HG03175 (cell line): Measurements from ENCODE around the gene ATP2B3.

Source experiments
- ATAC-seq: cut with Tn5 transposase; IDR thresholded peaks from one replicate; pipeline ENCODE4 v1.9.1; 2021; ENCODE audit warnings: mild to moderate bottlenecking, moderate library complexity; ENCODE audit not compliant: unreplicated experiment

ATP2B3 gene

DNA sequence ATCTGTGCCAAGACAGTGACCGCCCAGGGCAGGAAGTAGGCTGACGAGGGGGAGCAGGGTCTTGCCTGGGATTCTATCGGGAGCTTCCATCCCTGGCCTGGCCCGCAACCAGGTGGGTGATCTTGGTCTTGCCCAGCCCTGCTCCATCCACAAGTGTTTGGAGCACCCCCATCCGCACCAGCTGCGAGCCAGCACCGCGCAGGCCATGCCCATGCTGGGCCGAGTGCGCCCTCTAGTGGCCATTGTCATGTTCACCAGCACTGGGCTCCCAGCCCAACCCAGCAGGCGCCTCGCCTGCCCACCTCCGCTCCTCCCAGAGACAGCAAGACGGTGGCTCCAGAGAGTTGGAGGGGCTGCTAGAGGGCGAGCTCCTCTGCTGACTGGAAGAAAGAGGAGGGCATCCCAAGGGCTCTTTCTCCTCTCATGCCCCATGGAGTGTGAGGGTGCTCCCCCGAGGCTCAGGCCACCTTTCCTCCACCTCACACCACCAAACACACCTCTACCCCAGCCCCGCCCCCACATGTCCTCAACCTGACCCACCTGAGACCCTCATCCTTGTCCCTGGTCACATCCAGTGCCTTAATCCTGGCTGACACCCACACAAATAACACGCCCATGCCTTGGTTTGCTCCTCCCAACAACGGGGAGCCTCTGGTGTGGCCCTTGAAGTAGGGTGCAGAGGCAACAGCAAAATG, 9.8 kb upstream of the ATP2B3 start:
- peak; percentile 77 for ATAC-seq

DNA sequence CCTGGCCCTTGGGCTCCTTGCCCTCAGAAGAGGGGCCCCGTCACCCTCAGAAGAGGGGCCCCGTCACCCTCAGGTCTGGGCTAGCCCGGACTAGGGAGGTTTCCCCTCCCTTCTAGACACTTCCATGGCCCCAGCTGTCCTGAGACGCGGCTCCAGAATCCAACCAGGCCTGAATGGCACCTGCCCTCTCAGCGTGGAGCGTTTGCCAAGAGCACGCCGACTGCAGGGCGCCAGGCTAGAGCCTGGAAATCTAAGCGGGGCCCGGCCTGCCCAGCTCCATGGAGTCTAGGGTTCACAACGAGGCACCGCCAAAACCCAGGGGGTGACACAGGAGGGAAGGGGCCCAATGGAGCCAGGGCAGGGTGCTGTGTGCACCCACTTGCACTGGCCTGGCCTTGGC, 7.8 kb upstream of the ATP2B3 start:
- no peak for ATAC-seq

DNA sequence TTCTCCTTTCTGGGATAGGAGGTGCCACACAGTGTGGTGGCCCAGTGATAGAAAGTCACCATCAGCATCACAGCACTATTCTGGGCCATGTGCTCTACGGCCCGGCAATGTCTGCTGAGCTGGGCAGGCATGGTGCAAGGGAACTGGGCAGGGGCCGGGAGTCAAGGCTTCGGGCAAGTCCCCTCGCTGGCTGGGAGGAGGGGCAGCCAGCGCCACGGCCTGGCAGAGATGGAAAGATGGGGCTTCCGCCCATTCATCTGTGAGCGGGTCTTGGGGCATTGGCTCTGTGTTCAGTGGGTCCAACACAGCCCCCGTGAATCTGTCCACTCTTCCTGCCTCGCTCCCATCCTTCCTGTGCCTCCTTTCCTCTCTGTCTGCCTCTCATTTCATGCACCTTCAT, 7.1 kb upstream of the ATP2B3 start:
- ATAC-seq = no peak

DNA sequence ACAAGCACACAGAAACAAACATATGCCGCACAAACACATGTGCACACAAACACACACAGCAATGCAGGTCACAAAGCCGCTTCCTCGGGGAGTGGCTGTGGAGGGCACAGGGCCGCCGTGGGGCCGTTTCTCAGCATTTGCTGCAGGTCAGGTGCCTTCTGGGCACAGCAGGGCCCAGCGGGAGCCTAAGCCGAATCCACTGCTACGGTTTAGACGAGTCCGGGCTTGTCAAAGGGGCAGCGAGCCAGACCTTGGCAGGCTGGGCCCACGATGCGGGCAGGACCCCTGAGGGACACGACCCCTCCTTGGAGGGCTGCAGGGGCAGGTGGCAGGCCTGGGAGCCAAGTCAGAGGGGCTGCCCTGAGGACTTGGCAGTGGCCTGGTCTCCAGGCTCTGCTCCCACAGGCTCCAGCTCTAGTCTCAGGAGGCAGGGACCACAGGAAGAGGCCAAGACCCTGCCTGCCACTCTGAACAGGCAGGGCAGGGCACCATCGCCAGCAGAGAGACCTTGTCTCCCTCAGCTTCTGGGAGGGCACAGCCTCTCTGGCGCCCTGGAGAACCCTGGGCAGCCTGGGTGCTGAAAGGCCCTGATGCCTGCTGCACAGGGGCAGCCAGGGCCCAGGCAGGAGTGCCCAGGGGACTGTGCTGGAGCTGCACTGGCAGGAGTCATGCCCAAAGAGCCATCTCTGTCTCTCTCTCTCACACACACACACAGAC, 5.5 kb upstream of the ATP2B3 start:
- no peak for ATAC-seq

DNA sequence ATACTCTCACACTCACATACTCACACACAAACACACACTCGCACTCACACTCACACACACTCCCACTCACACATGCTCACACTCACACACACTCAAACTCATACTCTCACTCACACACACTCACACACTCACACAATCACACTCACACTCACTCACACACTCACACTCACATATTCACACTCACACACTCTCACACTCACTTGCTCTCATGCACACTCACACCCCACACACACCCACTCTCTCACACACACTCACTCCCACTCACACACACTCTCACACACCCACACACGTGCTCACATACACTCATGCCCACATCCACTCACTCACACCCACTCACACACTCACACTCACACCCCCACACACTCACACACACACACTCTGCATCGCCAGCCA, 4.9 kb upstream of the ATP2B3 start:
- ATAC-seq = no peak

DNA sequence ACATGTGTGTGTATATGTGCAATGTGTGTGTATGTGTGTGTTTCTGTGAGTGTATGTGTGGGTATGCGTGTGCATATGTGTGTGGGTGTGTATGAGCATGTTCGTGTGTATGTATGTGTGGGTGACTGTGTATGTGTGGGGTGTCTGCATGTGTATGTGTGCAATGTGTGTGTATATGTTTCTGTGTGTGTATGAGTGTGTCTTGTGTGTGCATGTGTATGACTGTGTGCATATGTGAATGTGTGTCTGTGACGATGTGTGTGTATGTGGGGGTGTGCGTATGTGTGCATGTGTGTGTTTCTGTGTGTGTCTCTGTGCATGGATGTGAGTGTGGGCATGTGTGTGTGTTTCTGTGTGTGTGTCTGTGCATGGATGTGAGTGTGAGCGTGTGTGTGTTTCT, 4.2 kb upstream of the ATP2B3 start:
- no peak for ATAC-seq

DNA sequence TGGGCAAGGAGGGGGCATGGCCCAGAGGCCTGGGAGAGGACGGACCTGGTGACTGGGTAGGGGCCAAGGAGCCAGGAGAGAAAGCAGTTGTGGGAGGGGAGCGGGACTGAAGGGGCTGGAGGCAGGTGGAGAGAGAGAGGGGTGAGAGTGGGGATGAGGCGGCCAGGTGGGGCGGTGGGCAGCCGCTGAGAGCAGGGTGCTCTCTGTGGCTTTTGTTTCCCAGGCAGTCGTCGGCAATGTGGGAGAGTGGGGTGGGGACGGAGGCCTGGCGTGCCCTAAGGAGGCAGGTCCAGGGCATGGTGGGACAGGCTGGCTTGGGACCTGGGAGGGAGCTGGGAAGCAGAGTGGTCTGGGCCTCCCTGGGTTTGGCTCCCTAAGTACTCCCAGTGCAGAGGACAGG, 3.2 kb upstream of the ATP2B3 start:
- no peak for ATAC-seq

DNA sequence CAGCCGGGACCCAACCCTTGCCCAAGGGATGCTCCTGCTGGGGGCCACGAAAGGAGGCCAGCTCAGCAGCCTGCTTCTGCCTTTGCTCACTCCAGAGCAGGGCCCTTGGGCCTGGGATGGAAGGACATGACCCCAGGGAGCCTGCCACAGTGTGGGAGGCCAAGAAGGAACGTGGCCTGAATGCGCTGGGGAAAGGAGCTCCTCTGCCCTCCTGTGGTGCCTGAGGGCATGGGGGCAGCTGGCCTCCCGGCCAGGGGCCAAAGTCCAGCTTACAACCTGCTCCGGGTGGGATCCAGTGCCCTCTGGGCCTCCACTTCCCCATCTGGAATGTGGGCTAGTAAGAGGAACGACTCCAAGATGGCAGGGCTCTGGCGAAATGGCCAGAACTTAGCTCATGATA, 2.0 kb upstream of the ATP2B3 start:
- no peak for ATAC-seq

DNA sequence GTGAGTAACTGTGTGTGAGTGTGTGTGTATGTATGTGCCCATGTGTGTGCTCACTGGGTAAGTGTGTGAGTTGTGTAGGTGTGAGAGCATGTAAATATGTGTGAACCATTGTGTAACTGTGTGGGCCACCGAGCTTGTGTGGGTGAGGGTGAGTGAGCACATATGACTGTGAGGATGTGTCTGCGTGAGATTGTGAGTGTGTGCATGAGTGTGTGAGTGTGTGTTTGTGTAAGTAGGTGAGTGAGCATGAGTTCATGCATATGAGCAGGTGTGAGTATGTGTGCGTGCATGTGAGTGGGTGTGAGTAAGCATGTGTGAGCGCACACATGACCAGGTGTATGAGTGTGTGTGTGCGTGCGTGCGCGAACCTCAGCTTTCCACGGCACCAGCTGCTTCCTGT, 1.4 kb upstream of the ATP2B3 start:
- no peak for ATAC-seq

DNA sequence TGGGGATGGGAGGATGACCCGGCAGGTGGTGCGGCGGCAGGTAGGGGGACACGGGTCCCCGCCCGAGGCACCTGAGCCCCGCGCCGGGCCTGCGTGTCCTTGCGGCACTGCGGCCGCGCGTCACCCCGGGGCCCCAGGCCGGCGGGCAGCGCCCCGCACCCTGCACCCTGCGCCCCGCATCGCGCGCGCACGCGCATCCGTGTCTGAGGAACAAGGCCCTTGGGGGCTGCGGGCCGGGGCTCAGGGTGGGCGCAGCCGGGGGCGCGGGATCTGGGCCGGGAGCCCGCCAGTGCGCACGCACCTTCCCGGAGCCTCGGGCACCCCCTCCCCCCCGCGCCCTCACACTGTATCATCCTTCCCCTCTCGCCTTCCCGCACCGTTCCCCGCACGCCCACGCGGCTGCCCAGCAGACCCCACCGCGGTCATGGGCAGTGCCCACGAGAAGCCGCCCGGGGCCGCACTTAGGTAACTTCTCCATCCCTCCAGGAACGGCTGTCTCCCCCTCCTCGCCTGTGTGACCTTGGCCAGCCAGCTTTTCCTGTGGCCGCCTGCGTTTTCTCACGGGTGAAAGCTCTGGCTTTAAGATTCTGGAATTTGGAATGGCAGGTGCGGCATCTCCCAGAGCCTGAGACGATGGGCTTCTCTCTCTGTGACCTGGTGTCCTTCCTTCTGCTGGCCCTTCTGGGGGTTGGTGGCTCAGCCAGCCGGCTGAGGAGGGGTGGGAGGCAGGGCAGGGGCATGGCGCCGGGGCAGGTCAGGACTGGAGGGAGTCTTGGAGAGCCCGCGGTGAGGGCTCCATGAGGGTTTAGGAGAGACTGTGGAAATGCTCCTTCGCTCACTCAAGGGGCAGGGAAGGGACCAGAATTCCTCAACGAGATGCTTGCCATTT, 748 bp downstream of the ATP2B3 start:
- ATAC-seq = no peak

DNA sequence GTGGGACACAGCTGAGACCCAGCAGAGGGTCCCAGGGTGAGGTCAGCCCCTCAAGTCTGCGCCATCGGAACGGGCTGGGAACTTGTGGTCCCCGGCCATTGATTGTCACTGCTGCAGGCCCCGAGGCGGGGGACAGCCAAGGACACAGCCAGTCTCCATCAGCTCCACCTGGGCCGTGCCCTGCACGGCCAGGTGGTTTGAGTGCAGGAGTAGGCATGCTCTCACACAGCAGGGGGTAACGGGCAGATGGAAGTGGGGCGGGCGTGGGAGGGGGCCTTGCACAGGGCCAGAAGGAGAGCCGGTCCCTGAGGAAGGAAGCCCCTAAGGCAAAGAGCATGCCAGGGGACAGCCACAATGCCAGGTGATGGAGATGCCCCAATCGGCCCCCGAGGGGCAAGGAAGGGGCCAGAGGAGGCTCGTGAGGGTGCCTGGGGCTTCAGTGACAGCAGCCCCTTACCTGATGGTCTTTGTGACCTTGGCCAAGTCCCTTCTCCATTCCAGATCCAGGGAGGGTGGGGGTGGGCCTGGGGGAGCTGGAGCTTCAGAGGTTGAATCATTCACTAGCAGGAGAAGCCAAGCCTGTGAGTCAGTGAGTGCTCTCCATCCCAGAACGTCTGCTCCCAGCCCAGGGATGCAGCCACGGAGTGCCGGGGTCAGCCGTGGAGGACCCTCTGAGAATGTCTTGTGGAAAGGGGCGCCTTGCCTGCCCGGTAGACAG, 2.3 kb downstream of the ATP2B3 start:
- ATAC-seq = no peak

DNA sequence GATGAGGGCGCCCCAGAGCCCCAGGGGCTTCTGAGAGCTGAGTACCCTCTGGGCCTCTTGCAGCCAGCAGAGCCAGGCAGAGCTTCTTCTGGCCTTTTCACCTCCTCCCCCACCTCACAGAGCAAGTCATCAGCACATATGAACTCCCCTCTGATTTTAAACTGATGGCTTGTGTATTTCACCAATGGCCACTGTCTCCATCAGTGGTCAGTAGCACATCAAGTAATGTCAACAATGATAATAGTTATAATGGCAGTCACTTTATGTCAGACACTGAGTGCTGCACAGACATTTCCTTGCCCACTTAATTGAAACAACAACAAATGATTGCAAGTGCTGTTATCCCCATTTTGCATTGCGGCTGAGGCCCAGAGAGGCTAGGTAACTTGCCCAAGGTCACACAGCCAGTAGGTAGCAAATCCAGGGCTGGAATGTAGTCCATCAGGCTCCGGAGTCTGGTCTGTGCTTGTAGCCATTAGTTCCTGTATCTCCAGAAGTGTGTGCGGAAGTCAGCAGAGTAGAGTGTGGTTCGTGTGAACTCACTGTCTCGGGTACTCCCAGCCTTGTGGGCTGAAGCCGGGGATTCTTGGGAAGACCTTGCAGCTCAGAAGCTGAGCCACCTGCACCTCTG, 3.0 kb downstream of the ATP2B3 start:
- ATAC-seq = no peak

DNA sequence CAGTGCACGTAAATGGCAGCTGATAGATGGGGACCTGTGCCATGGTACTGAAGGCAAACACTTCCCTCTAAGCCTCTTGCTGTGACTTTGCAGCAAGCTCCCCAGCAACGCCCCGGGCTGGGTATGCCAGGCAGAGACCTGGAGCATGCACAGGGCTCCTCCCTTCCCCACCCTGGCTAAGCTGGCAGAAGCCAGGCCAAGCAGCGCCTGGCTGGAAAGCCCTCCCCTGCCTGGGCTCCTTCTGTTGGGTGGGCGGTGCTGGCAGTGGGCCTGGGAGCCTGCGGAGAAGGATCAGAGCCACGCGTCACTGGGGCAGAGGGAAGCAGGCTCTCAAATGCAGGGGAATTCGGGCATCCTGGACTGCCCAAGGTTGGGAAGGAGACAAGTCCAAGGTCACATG, 3.6 kb downstream of the ATP2B3 start:
- no peak for ATAC-seq

DNA sequence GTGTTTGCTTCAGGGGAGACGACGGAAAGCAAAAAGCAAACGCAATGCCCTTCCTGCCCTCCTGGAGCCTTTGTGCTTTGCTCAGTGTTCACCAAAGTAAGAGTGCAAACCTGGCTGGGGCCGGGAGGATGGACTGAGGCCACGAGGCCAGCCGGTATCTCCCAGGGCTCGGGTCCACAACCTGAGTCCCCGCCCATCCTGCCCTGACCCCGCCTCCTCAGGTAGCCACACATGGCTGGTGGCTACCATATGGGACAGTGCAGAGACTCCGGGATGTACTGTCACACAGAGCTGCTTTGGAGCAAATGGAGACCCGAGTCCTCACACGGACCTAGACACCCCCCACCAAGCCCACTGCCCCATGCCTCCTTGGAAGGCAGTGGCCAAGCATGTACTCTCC, 4.8 kb downstream of the ATP2B3 start:
- ATAC-seq = no peak

DNA sequence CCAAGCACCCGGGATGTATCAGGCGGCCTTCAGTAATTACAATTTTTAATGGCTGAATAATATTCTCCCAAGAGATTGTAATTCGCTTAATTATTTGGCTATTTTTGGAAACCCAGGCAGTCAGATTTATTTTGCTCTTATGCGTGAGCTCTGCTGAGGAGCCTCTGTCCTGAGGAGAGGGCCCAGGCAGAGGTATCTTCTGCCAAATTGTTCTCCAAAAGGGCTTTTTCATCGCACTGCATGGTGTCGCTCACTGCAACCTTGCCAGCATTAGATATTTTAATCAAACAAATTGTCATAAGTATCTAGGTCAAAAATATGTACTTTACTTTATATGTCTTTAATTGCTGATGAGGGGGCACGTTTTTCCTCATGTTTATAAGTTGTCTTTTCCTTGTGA, 5.8 kb downstream of the ATP2B3 start:
- no peak for ATAC-seq

DNA sequence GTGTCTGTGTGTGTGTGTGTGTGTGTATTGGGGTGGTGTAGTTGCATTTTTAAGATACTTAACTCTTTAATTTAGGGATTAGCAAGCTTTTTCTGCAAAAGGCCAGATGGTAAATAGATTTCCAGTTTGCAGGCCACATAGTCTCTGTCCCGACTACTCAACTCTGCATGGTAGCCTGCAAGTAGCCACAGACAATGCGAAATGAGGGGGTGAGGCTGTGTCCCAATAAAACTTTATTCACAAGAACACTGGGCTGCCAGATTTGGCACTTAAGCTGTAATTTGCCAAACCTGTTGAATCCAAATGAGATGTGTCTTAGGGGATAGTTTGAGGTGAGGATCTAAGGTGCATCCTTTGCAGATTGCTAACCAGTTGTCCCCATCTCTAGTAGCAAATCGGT, 6.8 kb downstream of the ATP2B3 start:
- no peak for ATAC-seq

DNA sequence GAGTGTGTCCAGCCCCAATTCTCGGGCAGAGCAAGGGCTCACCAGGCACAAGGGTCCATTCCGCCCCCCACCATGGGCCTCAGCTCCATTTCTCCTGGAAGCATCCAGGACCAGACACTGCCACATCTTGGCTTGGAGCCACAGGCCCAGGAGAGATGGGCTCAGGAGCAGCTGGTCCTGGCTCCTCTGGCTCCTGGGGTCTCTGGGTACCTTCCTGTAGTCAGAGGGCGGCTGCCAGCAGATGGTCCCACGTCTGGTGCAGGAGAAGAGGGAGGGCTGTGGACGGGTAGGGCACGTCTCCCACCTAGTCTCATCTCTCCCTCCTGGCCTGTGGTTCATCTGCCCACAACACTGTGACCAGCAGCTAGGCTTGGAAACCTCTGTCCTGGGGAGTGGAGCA, 8.0 kb downstream of the ATP2B3 start:
- ATAC-seq = no peak

DNA sequence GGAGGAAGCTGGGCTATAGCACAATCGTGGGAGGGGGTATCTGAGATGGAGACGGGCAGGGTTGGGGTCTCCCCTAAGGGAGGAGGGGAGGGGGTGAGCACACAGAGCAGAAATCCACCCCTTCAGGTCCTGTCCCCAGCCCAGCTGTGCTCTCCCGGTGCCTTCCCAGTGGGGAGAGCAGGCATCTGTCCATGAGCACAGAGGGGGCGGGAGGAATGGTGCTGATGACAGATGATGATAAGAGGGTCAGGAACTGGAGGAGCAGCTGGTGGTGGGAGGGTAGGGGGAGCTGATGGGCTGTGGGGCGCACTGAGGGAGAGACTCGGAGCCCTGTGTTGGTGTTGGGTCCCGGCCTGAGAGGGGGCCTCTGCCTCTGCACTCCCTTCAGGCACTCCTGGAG, 8.6 kb downstream of the ATP2B3 start:
- ATAC-seq = no peak

DNA sequence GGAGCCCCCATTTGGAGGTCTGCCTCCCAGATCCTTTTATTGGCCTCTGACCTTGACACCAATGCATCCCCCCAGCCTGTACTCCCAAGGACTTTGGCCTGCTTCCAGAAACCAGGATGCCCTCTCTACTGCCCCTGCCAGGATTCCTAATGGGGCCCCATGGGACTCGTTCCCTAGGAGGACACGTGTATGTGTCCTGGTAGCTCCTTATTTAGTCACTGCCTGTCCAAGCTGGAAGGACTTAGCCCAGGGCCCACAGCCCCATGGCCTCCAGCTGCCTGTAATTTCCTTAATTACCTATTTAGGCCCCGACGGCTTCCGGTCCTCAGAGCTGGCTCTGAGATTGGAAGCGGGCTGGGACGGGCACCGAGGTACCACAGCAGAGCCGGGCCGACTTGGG, 9.4 kb downstream of the ATP2B3 start:
- no peak for ATAC-seq

DNA sequence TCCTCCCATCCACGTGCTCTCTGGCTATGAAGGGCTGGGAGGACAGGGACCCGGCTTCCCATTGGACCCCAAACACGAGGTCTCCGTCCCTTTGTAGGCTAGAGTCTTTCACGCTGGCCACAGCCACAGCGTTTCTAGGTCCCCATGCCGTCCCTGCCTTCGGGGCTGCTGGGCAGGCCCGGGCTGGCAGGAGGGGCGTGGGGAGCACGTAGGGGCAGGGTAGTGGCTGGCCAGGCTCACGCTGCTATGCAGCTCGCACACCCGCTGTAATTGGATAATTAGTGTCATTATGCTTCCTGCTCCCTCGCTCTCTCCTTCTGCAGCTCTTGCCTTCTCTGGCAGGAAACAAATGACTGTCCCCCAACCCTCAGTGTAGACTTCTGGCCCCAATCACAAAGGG, 9.8 kb downstream of the ATP2B3 start:
- ATAC-seq = no peak
